WTC11 (cell line): ENCODE results near the gene CACNA1A. TPM values are rescaled to one million over a fixed set of nuclear protein-coding genes. Genes with fewer than 3 reads are reported as not detected.

ENCODE experiments used
- ATAC-seq: fragments of 200-7000 bp; cut with Tn5 transposase; 2 replicates; pipeline ENCODE4 v1.10.0; 2021; ENCODE audit warnings: mild to moderate bottlenecking, moderate library complexity
- CTCF ChIA-PET: fragments of 300-600 bp; sonication (Branson Sonifier 250); formaldehyde crosslinking; loops from one replicate; lab custom pipeline; 2021; ENCODE audit warnings: antibody characterized with exemption; lab: Charles Lee
- POLR2A ChIA-PET: fragments of 350-600 bp; sonication (Branson Sonifier 250); formaldehyde crosslinking; loops from one replicate; lab custom pipeline; 2021; ENCODE audit warnings: antibody characterized with exemption; lab: Charles Lee
- DNase-seq: peaks from one replicate; pipeline ENCODE4 v3.0.0; 2021; ENCODE audit warnings: low spot score
- H3K27ac Mint-ChIP-seq: 2 replicates; pipeline ENCODE4 v1.8.0; 2021; ENCODE audit warnings: mixed read lengths
- H3K27me3 Mint-ChIP-seq: 2 replicates; pipeline ENCODE4 v1.8.0; 2021; ENCODE audit warnings: low read depth, mild to moderate bottlenecking, moderate library complexity, mixed read lengths
- H3K36me3 Mint-ChIP-seq: 2 replicates; pipeline ENCODE4 v1.8.0; 2021; ENCODE audit warnings: mixed read lengths
- H3K4me1 Mint-ChIP-seq: 2 replicates; pipeline ENCODE4 v1.8.0; 2022; ENCODE audit warnings: mixed read lengths
- H3K4me3 Mint-ChIP-seq: 2 replicates; pipeline ENCODE4 v1.8.0; 2021; ENCODE audit warnings: mild to moderate bottlenecking, moderate library complexity, mixed read lengths
- H3K9me3 Mint-ChIP-seq: 2 replicates; pipeline ENCODE4 v1.8.0; 2021; ENCODE audit warnings: mixed read lengths
- CTCF ChIP-seq: fragments of 200-600 bp; IDR thresholded peaks from 2 replicates; pipeline ENCODE4 v1.8.0; 2022; ENCODE audit warnings: antibody characterized with exemption
- EMX1 ChIP-seq: fragments of 250-450 bp; sonication (Bioruptor Pico); IDR thresholded peaks from 2 replicates; pipeline ENCODE4 v1.8.0; 2021; ENCODE audit warnings: mild to moderate bottlenecking
- GTF2I ChIP-seq: fragments of 250-450 bp; sonication (Bioruptor Pico); conservative IDR thresholded peaks from 2 replicates; pipeline ENCODE4 v1.4.0; 2021; ENCODE audit warnings: mild to moderate bottlenecking
- HMGXB4 ChIP-seq: sonication (generic); formaldehyde crosslinking; IDR thresholded peaks from 2 replicates; pipeline ENCODE4 v1.8.1; 2023; ENCODE audit warnings: mild to moderate bottlenecking, moderate library complexity, missing genetic modification reagents
- MXD4 ChIP-seq: fragments of 250-450 bp; sonication (Bioruptor Pico); IDR thresholded peaks from 2 replicates; pipeline ENCODE4 v1.8.0; 2021; ENCODE audit warnings: mild to moderate bottlenecking, moderate library complexity, borderline replicate concordance
- RELA ChIP-seq: sonication (generic); formaldehyde crosslinking; IDR thresholded peaks from 2 replicates; pipeline ENCODE4 v1.8.1; 2022; ENCODE audit warnings: missing genetic modification reagents, mild to moderate bottlenecking, borderline replicate concordance
- SOX15 ChIP-seq: fragments of 250-450 bp; sonication (Bioruptor Pico); IDR thresholded peaks from 2 replicates; pipeline ENCODE4 v1.9.0; 2021; ENCODE audit warnings: mild to moderate bottlenecking
- TEAD4 ChIP-seq: sonication (generic); formaldehyde crosslinking; IDR thresholded peaks from 2 replicates; pipeline ENCODE4 v1.8.0; 2022; ENCODE audit warnings: mild to moderate bottlenecking, missing genetic modification reagents
- ZNF121 ChIP-seq: sonication (generic); formaldehyde crosslinking; IDR thresholded peaks from 2 replicates; pipeline ENCODE4 v1.8.0; 2023; ENCODE audit warnings: missing genetic modification reagents
- ZNF263 ChIP-seq: sonication (generic); formaldehyde crosslinking; IDR thresholded peaks from 2 replicates; pipeline ENCODE4 v1.8.1; 2022; ENCODE audit warnings: low read depth, mild to moderate bottlenecking, moderate library complexity, missing genetic modification reagents
- ZNF281 ChIP-seq: sonication (generic); formaldehyde crosslinking; IDR thresholded peaks from 2 replicates; pipeline ENCODE4 v1.8.0; 2023; ENCODE audit warnings: mild to moderate bottlenecking, missing genetic modification reagents
- ZNF671 ChIP-seq: fragments of 250-450 bp; sonication (Bioruptor Pico); IDR thresholded peaks from 2 replicates; pipeline ENCODE4 v1.8.0; 2021; ENCODE audit warnings: mild to moderate bottlenecking
- ZSCAN18 ChIP-seq: fragments of 250-450 bp; sonication (Bioruptor Pico); IDR thresholded peaks from 2 replicates; pipeline ENCODE4 v2.1.2; 2022; ENCODE audit warnings: mild to moderate bottlenecking, moderate library complexity
- total RNA-seq: library from RNA; stranded (reverse); gene quantifications from 3 replicates; pipeline ENCODE4 v1.2.3, GENCODE V29; 2021
- TF ChIP-seq, protein P1 (sequence below): sonication (generic); formaldehyde crosslinking; IDR thresholded peaks from 2 replicates; pipeline ENCODE4 v1.8.0; 2022; ENCODE audit warnings: missing genetic modification reagents

Gene CACNA1A
- total RNA-seq, 1 experiment from 2014 or later = 28.9 TPM

DNA sequence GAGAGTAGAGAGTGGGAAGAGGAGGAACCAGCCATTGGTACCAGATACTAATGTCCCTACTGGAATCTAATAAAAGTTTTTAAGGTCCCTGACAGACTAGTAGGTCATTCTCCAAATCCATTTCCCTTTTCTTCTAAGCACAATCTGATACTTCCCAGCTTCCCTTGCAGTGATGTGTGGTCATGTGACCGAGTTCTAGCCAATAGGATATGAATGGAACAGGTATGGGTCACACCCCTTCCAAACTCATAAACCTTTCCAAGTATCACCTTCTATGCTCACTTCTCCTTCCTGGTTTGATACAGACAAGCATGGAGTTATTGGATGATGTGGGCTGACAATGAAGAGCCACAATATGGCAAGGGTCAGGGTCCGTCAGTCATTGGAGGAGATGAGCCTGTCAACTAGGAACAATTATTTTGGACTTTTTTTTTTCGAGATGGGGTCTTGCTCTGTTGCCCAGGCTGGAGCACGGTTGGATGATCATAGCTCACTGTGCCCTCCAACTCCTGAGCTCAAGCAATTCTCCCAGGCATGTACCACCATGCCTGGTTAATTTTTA, 54.8 kb downstream of the CACNA1A start:
- H3K27me3 Mint-ChIP-seq = no peaks in the 10 kb centered on the region
- no peak overlapping the region for H3K27ac Mint-ChIP-seq
- DNase-seq = no peak
- CTCF ChIA-PET = no interaction called here
- H3K36me3 Mint-ChIP-seq = peaks cover 54% of the 10 kb centered on the region
- POLR2A ChIA-PET = interaction anchor here (0.6 kb wide), 1 partner anchor 150 kb away, joined by 3 read pairs; no protein-coding TSS in a partner anchor
- peaks cover 35% of the 10 kb centered on the region for H3K9me3 Mint-ChIP-seq
- no peak for ATAC-seq
- TF ChIP-seq ZSCAN18 (no peak), ZNF121 (CRISPR knock-in tag) (0 out of 2 replicates have a peak, but pooled peaks have one; percentile 14)
- H3K4me1 Mint-ChIP-seq = no peaks in the 10 kb centered on the region
- H3K4me3 Mint-ChIP-seq = no peak overlapping the region

DNA sequence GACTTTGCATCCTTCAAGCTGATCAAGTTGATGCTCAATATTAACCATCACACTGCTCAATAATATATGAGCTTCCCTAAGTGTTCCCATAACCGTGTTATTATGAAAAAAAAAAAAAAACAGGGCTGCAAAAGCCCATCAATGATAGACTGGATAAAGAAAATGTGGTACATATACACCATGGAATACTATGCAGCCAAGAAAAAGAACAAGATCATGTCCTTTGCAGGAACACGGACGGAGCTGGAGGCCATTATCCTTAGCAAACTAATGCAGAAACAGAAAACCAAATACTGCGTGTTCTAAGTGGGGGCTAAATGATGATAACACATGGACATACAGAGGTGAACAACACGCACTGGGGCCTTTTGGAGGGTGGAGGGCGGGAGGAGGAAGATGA, 58.3 kb downstream of the CACNA1A start:
- H3K36me3 Mint-ChIP-seq = peaks cover 39% of the 10 kb centered on the region
- H3K4me1 Mint-ChIP-seq = no peaks in the 10 kb centered on the region
- CTCF ChIA-PET = interaction anchor here (1.0 to 1.1 kb wide), 2 partner anchors 78 to 131 kb away, joined by 3 read pairs; no protein-coding TSS in a partner anchor
- H3K27me3 Mint-ChIP-seq = no peaks in the 10 kb centered on the region
- ATAC-seq (no peak), DNase-seq (no peak)
- TF ChIP-seq ZNF263 (CRISPR knock-in tag) (no peak), CTCF (no peak), SOX15 (no peak), EMX1 (CRISPR knock-in tag) (no peak), MXD4 (CRISPR knock-in tag) (no peak), ZNF121 (CRISPR knock-in tag) (no peak), HMGXB4 (CRISPR knock-in tag) (no peak), ZNF671 (CRISPR knock-in tag) (no peak), ZNF281 (CRISPR knock-in tag) (no peak), TEAD4 (CRISPR knock-in tag) (no peak), RELA (no peak), GTF2I (no peak)
- TF ChIP-seq, protein P1, sequence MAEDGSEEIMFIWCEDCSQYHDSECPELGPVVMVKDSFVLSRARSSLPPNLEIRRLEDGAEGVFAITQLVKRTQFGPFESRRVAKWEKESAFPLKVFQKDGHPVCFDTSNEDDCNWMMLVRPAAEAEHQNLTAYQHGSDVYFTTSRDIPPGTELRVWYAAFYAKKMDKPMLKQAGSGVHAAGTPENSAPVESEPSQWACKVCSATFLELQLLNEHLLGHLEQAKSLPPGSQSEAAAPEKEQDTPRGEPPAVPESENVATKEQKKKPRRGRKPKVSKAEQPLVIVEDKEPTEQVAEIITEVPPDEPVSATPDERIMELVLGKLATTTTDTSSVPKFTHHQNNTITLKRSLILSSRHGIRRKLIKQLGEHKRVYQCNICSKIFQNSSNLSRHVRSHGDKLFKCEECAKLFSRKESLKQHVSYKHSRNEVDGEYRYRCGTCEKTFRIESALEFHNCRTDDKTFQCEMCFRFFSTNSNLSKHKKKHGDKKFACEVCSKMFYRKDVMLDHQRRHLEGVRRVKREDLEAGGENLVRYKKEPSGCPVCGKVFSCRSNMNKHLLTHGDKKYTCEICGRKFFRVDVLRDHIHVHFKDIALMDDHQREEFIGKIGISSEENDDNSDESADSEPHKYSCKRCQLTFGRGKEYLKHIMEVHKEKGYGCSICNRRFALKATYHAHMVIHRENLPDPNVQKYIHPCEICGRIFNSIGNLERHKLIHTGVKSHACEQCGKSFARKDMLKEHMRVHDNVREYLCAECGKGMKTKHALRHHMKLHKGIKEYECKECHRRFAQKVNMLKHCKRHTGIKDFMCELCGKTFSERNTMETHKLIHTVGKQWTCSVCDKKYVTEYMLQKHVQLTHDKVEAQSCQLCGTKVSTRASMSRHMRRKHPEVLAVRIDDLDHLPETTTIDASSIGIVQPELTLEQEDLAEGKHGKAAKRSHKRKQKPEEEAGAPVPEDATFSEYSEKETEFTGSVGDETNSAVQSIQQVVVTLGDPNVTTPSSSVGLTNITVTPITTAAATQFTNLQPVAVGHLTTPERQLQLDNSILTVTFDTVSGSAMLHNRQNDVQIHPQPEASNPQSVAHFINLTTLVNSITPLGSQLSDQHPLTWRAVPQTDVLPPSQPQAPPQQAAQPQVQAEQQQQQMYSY (CRISPR knock-in tag) = no peak
- H3K4me3 Mint-ChIP-seq = no peak overlapping the region
- H3K9me3 Mint-ChIP-seq = peaks cover 38% of the 10 kb centered on the region
- POLR2A ChIA-PET = no interaction called here
- no peak overlapping the region for H3K27ac Mint-ChIP-seq
